Cortex of kidney (tissue), 1 donor: ENCODE measurements around the gene VDR.

Source experiments
- DNase-seq: peaks from one replicate; lab custom pipeline; 2025; lab: John Stamatoyannopoulos, UW

The VDR gene

GRCh38 chr12:47868552-47869031 is 36.2 kb downstream of the VDR start:
- no peak for DNase-seq

DNA sequence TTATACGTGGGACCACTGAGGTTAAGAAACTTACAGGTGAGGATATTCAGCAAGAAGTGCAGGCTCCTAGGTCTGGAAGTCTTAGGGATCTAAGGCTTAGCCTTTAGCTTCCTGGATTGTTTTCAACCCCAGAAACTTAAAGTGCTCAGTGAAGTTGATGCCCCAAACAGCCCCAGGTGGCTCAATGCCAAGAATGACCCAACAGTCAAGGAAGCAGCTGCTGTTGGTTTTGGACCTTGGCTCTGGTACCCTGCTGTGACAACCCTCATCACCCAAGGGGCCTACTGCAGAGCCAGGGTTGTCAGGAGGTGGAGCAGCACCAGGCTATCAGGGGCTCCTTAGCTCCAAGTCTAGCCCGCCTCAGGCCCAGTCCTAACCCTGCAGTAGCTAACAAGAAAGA is 36.8 kb downstream of the VDR start:
- DNase-seq = no peak

DNA sequence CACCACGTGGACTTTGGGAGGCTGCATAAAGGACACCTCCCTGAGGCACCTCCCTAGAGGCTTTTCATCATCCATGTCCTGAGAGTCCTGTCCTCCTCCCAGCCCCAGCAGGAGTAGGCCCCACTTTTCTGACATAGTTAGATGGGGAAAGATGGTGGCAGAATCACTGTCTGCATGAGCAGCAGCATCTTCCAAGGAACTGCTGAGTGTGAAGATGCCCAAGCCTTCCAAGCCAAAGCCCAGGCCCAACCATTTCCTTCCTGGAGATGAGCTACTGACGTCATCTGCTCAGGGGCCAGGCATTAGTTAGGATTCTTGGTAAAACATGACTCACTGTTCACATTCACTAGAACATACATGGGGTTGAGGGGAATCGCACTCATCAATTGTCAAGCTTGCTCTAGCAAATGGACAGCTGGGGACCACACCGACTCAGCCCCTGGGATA is 37.3 kb downstream of the VDR start:
- no peak for DNase-seq

GRCh38 chr12:47864646-47865235 is 40.1 kb downstream of the VDR start:
- no peak for DNase-seq

- DNase-seq = no peak
Observed at GRCh38 chr12:47863985-47864384, 40.8 kb downstream of the VDR start.

DNA sequence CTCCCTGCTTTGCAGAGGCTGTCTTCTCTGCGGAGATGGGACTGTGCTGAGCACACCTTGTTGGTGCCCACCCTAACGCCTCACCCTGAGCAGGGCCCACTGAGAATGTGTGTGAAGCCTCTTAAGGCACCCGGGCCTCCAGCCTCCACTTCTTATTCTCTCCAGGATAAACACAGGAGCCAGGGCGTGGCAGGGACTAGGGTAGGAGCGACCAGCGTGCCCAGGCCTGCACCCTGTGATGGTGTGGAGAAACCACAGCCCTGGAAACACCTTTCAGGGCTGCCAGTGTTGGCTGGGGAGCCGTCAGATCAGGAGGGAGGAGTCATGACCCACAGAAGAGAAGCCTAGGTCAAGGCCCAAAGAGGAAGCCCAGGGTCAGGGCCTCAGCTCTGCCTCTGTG is 41.3 kb downstream of the VDR start:
- no peak for DNase-seq

GRCh38 chr12:47862881-47863280 is 41.9 kb downstream of the VDR start:
- no peak for DNase-seq

DNA sequence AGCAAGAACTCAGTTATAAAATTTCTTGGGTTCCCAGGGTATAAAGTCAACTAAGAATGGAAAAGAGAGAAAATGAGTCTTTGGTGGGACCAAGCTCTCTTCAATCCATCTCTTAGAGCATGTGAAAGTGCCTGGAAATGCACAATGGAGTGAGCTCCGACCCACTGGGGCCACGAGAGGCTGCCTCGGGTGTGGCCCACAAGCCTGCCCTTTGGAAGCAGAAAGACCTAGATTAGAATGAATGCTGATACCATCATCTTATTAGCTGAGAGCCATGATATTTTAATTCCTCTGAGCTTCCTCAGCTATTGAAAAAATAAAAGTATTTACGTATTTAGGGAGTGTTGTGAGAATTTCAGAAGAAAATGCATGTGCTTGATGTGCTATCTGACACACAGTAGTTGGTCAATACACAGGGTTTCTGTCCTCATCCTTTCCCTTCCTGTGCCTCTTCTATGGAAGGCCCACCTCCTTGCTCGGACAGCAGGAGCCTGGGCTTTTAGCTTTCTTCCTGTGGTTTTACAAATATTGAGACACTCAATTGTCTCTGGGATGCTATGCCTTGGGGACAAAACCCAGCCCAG is 42.5 kb downstream of the VDR start:
- DNase-seq = no peak

DNA sequence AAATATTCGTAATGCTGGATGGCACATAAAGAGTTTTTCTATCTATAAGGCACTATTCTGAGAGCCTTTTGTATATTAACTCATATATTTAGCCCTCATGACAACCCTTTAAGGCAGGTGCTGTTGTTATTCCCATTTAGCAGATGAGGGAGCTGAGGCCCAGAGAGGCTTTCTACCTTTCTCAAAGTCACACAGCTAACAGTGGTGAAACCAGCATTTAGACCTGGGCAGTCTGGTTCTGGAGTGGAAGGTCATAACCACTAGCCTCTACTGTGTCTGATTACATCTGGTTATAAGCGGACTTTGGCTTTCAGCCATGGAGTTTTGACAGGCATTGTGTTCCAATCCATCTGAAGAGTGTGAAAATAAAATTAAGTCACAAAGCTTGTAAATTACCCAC is 43.9 kb downstream of the VDR start:
- DNase-seq = no peak

DNA sequence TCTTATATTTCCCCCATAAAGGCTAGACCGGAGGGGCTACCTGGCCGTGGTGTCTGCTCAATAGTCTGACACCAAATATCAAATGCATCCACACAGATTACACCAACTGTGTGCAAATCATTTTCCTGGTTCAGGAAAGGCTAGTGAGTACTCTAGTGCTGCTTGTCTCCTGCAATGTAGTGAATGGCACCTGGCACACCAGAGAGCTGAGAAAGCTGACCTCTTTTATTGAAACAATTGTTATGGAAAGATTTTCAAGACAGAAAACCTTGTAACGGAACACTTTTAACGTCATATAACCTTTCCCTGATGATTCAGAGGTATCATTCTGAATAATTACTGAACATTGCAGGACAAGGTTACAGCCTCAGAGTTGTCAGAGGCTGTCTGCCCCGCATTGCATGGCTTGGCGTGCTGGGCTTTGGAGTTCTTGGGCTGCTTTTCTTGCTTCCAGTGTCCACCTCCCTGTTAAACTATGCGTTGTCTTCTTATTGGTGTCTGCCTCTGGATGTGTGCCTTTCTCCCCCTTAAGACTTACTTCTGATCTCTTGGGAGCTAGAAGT is 44.4 kb downstream of the VDR start:
- no peak for DNase-seq

DNA sequence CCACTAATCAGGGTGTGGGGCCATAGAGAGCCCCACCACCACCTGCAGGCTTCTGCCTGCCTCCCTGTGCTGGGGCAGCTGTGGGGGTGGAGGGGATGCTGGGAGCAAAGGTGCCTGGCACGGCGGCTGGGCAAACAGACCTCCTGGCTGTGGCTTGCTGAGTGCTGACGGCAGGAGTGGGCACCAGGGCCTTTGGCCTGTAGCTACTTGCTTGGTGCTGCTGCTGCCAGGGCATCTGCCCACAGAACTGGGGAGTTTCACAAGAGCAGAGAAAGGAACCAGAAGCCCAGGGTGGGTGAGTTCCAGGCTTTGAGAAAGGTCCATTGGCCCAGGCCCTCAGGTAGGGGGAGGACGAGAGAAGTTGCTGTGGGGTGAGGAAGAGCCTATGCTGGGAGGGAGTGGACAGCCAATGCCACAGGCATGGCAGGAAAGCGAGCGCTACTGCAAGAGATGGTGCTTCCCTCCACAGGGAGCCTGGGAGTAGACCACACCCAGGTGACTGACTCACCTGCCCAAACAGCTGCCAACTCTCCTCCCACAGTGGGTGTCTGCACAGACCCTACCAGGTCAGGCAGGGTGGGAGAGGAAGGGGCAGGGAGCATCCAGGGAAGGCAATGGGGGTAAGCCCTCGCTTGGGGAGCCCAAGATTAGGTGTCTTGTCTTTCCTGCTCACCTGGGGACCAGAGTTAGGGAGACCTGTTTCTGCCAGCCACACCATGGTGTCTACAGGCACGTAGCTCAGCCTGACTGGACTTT is 46.1 kb downstream of the VDR start:
- no peak for DNase-seq

- DNase-seq = no peak
Observed at GRCh38 chr12:47856721-47857575, 47.8 kb downstream of the VDR start.

DNA sequence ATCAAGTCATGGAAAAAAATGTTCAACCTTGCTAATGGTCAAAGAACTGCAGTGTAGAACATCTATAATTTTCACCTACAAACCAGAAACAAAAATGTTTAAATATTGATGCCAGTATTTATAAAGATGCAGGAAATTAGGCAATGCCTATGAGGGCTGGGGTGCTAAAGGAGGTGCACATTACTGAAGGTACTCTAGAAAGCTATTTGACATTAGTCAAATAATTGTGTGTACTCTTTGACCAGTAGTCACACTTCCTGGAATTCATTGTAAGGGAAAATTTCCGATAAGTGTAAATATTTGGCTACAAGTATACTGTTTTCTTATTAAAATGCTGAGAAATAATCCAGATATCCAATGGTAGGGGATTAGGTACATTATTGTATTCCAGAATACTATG is 48.7 kb downstream of the VDR start:
- no peak for DNase-seq

DNA sequence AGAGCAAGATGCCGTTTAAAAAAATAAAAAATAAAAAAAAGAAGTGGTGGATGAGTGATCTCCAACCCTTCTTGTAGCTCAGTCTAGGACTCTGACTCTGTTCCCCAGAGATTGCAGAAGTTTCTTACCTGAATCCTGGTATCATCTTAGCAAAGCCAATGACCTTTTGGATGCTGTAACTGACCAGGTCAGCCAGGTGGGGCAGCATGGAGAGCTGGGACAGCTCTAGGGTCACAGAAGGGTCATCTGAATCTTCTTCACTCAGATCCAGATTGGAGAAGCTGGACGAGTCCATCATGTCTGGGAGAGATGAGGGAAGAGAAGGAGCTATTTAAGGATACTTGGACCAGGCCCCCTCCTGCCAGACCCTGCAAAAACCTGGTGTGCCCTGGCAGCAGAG is 49.3 kb downstream of the VDR start:
- no peak for DNase-seq

DNA sequence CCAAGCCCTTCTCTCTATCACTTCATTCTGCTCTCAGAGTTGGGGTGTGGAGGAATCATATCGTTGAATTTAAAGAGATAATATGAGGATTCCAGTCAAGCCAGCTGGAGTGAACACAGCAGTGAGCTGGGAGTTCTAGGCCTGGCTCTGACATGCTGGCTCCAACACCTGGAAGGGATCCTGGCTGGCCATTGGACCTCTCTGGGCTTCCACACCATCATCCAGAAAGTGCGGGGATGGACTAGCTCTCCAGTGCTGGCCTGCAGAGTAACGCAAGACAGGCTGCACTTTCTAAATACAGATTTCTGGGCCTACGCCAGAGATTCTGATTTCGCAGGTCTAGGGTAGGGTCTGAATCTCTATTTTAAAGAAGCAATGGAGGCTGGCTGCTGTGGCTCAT is 50.3 kb downstream of the VDR start:
- no peak for DNase-seq

GRCh38 chr12:47852096-47852571 is 52.7 kb downstream of the VDR start:
- no peak for DNase-seq

- no peak for DNase-seq
Observed at GRCh38 chr12:47851303-47851952, 53.4 kb downstream of the VDR start.

DNA sequence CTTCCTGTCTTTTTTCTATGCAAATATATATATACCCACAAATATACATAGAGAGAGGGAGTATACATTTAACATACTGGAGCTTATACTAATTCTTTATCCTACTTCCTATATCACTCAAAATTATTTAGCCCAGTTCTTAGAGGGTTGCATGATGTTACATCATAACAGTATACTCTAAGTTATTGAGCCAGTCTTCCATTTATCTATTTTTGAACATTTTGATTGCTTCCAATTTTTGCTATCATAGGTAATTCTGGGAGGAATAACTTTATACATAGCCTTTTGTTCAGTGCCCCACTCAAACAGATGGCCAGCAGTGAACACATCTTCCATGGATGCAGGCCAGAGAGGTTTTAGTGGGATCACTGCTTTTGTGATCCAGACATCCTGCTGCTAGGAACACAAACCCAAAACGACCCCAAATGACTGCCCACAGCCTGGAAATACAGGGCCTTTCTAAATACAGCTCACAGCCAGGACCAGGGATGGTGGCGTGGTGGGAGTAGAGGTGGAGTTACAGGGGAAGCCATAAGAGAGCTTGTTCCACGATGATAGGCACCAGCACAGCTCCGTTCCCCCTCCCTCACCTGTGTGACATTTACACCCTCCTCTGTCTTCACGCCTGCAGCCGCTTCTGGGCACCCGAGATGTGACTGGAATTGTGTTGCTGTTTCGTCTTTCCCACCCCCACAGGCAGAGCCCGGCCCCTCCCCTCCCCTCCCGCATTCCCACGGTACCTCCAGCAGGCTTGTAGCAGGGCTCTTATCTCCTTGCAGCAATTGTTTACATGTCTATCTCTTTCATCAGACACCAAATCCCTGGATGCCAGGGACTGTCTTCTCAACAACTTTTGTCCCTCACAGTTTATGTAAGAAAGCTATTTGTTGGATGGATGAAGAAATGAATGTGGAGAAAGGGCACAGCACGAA is 54.4 kb downstream of the VDR start:
- no peak for DNase-seq

DNA sequence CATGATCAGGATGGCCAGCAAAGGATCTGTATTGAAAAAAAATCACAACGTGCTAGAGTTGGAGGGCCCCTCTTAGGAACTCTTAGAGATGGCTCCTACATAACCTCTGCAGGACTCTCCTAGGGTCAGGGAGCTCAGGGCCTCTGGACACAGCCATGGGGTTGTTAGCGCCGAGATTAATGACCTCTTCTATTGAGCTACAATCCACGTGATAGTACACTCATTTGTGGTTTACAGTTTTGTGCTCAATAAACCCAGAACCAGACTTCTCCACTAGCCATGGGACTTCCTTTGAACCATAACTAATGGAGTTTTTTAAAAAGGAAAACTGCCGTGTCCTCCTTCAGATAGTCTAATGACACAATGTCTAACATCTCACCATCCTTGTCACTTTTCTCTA is 55.5 kb downstream of the VDR start:
- DNase-seq = no peak

- DNase-seq = no peak
Observed at GRCh38 chr12:47848853-47849252, 55.9 kb downstream of the VDR start.
